HG03135 (cell line): ENCODE measurements around the gene RAB29.
"Not testable (repeated sequence)": the region's sequence is repeated elsewhere in the genome, so short reads cannot be mapped to it uniquely, and the experiment has no call there.

Experiments
- ATAC-seq: cut with Tn5 transposase; IDR thresholded peaks from one replicate; pipeline ENCODE4 v1.9.1; 2021; ENCODE audit warnings: mild to moderate bottlenecking, moderate library complexity; ENCODE audit not compliant: unreplicated experiment

RAB29 gene

DNA sequence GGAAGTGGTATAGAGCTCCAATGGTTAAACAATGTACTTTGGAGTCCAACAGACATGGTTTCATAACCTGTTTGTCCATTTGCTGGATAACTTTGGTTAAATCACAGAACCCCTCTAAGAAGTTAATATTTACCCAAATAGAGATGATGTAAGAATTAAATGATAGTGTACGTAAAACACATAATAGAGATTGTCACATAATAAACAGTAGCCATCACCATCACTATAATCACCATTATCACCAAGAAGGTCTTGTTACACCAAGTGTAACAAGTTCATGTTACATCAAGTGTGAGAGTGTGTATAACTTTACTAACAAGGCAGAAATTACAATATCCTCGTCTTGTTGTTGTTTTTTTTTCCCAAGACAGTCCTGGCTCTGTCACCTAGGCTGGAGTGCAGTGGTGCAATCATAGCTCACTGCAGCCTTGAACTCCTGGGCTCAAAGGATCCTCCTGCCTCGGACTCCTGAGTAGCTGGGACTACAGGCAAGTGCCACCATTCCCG lies 48.6 kb downstream of the RAB29 start:
- ATAC-seq = no peak

DNA sequence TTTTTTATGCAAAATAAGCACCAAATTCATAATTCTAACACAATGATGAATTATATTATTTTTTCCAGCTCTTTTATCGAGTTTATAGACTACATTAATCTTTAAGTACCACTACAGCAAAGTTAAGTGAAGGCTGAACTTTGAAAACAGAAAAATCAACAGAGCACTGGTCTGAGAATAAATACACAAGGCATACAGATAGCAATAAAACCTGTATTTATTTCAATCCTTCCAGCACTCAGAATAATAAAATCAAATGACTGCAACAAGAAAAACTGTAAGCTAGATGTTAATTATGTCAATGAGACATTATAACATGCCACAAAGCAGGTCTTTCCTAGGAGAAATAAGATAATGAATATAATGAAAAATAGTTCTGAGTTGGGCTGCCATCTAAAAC lies 49.8 kb downstream of the RAB29 start:
- ATAC-seq = no peak

DNA sequence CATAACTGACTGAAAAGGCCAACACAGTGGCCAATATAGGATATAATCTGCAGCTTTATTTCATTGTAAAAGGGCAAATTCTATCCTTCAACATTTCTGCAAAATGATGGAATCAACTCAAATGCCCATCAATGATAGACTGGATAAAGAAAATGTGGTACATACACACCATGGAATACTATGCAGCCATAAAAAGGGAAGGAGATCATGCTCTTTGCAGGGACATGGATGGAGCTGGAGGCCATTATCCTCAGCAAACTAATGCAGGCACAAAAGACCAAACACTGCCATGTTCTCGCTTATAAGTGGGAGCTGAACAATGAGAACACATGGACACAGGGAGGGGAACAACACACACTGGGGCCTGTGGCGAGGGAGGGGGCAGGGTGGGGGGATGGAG lies 54.5 kb downstream of the RAB29 start:
- ATAC-seq = not testable (repeated sequence)

DNA sequence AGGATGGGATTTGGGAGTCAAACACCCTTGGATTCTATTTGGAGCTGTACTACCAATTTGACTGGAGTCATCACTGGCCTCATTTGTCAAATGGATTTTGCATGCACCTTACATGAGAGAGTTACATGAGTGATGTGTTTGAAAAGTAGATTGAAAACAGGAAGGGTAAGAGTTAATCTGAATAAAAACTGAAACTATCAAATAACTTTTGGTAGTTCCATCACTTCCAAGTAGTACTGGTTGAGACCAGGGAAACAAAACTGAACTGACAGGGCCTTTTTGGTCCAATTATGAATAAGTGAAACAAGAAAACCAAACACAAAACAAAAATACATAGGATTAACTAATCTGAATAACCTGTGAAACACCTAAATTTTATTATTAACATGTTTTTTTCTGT lies 55.5 kb downstream of the RAB29 start:
- no peak for ATAC-seq

DNA sequence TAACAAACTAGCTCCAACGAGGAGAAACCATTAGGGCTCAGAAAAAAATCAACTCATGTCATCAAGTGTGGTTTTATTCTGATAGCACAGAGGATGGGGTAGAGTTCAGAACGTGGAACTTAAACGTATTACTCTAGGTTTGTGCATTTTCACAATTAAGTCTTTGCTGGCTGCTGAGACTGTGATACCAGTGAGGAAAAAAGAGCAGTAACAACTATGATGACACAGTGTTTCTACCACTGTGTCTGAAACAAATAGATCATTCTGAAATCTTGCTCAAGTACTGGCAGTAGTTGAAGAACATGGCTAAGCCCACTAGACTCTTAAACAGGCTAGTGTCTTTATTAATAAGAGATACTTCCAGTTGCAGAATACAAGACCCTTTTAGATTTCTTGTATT lies 56.3 kb downstream of the RAB29 start:
- ATAC-seq = no peak
